ENCODE results near the gene ACTRT3.

ACTRT3 gene

GRCh38 chr3:169771497-169772304 is 2.3 kb upstream of the ACTRT3 start:
- H3K4me3 ChIP-seq (ENCODE audit: low read depth, low read length), result peak overlapping the region; percentile 95
- H3K4me1 ChIP-seq (ENCODE audit: control insufficient read depth, insufficient read depth, low read length), result peaks cover 9% of the 10 kb centered on the region
- peak overlapping the region; percentile 49 for H3K9ac ChIP-seq (ENCODE audit: low read depth, low read length)
- H3K27me3 ChIP-seq (ENCODE audit: control insufficient read depth, insufficient read depth, low read length), result no peaks in the 10 kb centered on the region
- no peaks in the 10 kb centered on the region for H3K36me3 ChIP-seq (ENCODE audit: control insufficient read depth, insufficient read depth, low read length)
- no peaks in the 10 kb centered on the region for H3K9me3 ChIP-seq (ENCODE audit: control insufficient read depth, insufficient read depth, low read length)

DNA sequence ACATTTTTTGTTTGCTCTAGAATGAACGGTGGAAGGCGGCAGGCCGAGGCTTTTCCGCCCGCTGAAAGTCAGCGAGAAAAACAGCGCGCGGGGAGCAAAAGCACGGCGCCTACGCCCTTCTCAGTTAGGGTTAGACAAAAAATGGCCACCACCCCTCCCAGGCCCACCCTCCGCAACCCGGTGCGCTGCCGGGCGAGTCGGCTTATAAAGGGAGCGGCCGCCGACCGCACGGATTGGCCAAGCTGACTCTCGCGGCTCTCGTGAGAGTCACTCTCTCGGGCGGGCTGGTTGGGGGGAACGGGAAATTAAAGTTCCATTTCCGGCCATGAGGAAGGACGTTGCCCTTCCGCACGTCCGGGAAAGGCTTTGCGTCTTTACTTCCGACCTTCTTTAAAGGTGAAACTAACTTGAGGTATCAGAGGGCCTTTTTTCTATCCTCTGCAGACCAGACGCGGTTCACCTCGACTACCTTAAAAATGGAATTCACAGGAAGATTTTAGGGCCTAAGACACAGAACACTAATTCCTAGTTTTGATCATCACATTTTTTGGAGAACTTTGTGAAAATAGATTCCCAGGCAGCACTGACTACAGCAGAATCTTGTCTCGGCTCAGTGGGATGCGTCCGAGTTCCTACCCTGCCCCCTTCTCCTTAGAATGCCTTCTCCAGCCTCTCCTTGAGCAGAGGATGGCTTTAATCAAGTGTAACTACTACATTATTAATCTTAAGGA is 4.3 kb downstream of the ACTRT3 start, which contains the start of gene TERC:
Gene TERC, minus strand, starts transcription at position 179 of the 731 bp plus-strand sequence.
- H3K9ac ChIP-seq (ENCODE audit: low read depth, low read length), result peak within 1 kb of the TSS; percentile 95
- H3K9me3 ChIP-seq (ENCODE audit: control insufficient read depth, insufficient read depth, low read length), result no peaks in the 10 kb centered on the region
- peaks cover 2% of the 10 kb centered on the region for H3K36me3 ChIP-seq (ENCODE audit: control insufficient read depth, insufficient read depth, low read length)

GRCh38 chr3:169764312-169764881 is 5.0 kb downstream of the ACTRT3 start:
- Histone ChIP-seq H3K4me1 (ENCODE audit: control insufficient read depth, insufficient read depth, low read length) (no peaks in the 10 kb centered on the region), H3K9me3 (ENCODE audit: control insufficient read depth, insufficient read depth, low read length) (no peaks in the 10 kb centered on the region), H3K27me3 (ENCODE audit: control insufficient read depth, insufficient read depth, low read length) (no peaks in the 10 kb centered on the region), H3K36me3 (ENCODE audit: control insufficient read depth, insufficient read depth, low read length) (peaks cover 2% of the 10 kb centered on the region), H3K9ac (ENCODE audit: low read depth, low read length) (peak overlapping the region; percentile 95), H3K4me3 (ENCODE audit: low read depth, low read length) (peak overlapping the region; percentile 93)

More for the DNA sequence above, 4.3 kb downstream of the ACTRT3 start, which contains the start of gene TERC:
- no peaks in the 10 kb centered on the region for H3K4me1 ChIP-seq (ENCODE audit: control insufficient read depth, insufficient read depth, low read length)
- peak within 1 kb of the TSS; percentile 93 for H3K4me3 ChIP-seq (ENCODE audit: low read depth, low read length)
- H3K27me3 ChIP-seq (ENCODE audit: control insufficient read depth, insufficient read depth, low read length), result no peaks in the 10 kb centered on the region

DNA sequence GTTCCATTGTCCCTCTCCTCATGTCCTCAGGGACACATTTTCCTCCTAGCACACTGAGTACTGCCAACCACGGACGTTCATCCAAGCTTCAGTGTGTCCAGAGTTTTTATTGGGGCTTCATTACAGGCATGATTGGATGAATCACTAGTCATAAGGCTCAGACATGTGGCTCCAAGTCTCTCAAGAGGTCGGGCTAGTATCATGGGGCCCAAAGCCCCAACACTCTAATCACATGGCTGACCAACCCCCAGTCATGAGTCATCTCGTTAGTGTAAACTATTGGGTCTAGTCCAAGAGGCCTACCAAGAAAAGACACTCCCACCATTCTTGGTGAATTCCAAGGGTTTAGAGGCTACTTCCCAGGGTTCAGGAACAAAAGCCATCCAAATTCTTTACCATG is 8.9 kb downstream of the ACTRT3 start:
- no peaks in the 10 kb centered on the region for H3K4me1 ChIP-seq (ENCODE audit: control insufficient read depth, insufficient read depth, low read length)
- H3K9ac ChIP-seq (ENCODE audit: low read depth, low read length), result no peak overlapping the region
- H3K9me3 ChIP-seq (ENCODE audit: control insufficient read depth, insufficient read depth, low read length), result no peaks in the 10 kb centered on the region
- no peaks in the 10 kb centered on the region for H3K27me3 ChIP-seq (ENCODE audit: control insufficient read depth, insufficient read depth, low read length)
- peaks cover 2% of the 10 kb centered on the region for H3K36me3 ChIP-seq (ENCODE audit: control insufficient read depth, insufficient read depth, low read length)
- no peak overlapping the region for H3K4me3 ChIP-seq (ENCODE audit: low read depth, low read length)

- H3K4me3 ChIP-seq (ENCODE audit: low read depth, low read length), result no peak overlapping the region
- no peaks in the 10 kb centered on the region for H3K4me1 ChIP-seq (ENCODE audit: control insufficient read depth, insufficient read depth, low read length)
- H3K27me3 ChIP-seq (ENCODE audit: control insufficient read depth, insufficient read depth, low read length), result no peaks in the 10 kb centered on the region
- no peaks in the 10 kb centered on the region for H3K9me3 ChIP-seq (ENCODE audit: control insufficient read depth, insufficient read depth, low read length)
- no peak overlapping the region for H3K9ac ChIP-seq (ENCODE audit: low read depth, low read length)
- H3K36me3 ChIP-seq (ENCODE audit: control insufficient read depth, insufficient read depth, low read length), result no peaks in the 10 kb centered on the region
Observed at GRCh38 chr3:169759256-169759655, 10.1 kb downstream of the ACTRT3 start.

DNA sequence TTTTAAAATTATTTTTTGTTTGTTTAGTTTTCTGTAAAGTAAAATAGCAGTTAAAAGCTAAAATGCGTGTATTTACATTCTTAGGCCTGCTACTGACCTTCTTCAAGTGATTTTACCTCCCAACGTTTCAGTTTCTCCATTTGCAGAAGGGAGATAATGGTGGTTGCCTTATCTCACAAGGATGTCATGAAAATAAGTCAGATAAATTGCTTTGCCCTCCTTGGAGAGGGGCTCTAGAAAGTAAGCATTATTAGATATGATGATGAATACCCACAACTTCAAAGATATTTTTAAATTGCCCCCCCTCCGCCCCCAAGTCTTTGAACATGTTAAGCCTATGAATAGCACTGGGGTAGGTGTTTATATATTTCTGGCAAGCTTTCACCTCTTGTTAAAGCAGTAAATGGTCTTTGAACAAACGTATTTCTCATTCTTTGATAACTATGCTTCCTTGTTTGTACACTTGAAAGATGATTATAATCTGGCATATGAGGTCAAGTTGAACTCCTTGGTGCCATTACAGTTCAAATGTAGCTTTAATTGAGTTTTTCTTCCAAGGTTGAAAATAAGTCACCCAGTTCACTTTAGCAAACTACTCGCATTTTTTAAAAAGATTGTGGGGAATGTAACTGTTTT is 10.9 kb downstream of the ACTRT3 start:
- no peaks in the 10 kb centered on the region for H3K27me3 ChIP-seq (ENCODE audit: control insufficient read depth, insufficient read depth, low read length)
- no peaks in the 10 kb centered on the region for H3K4me1 ChIP-seq (ENCODE audit: control insufficient read depth, insufficient read depth, low read length)
- H3K36me3 ChIP-seq (ENCODE audit: control insufficient read depth, insufficient read depth, low read length), result no peaks in the 10 kb centered on the region
- no peak overlapping the region for H3K9ac ChIP-seq (ENCODE audit: low read depth, low read length)
- no peaks in the 10 kb centered on the region for H3K9me3 ChIP-seq (ENCODE audit: control insufficient read depth, insufficient read depth, low read length)
- no peak overlapping the region for H3K4me3 ChIP-seq (ENCODE audit: low read depth, low read length)

- no peaks in the 10 kb centered on the region for H3K4me1 ChIP-seq (ENCODE audit: control insufficient read depth, insufficient read depth, low read length)
- H3K9ac ChIP-seq (ENCODE audit: low read depth, low read length), result no peak overlapping the region
Observed at GRCh38 chr3:169755488-169755887, 13.9 kb downstream of the ACTRT3 start.

DNA sequence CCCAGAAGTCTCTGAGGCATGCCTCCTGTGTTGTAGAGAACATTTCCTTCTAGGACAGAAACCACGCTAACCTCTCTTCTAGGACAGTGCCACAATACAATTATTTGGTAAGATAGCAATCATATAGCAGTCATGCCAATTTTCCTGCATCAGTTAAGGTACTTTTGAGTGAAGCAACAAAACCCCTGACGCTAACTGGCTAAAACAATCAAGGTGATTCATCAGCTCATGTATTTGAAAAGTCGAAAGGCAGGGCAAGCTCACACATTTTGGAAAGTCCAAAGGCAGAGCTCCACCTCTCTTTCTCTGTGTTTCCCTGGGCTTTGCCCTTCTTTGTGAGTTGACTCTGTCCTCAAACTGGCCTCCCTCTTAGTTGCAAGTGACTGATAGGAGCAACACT is 14.7 kb downstream of the ACTRT3 start:
- Histone ChIP-seq H3K4me3 (ENCODE audit: low read depth, low read length) (no peak overlapping the region), H3K36me3 (ENCODE audit: control insufficient read depth, insufficient read depth, low read length) (no peaks in the 10 kb centered on the region), H3K4me1 (ENCODE audit: control insufficient read depth, insufficient read depth, low read length) (no peaks in the 10 kb centered on the region), H3K9me3 (ENCODE audit: control insufficient read depth, insufficient read depth, low read length) (no peaks in the 10 kb centered on the region), H3K9ac (ENCODE audit: low read depth, low read length) (no peak overlapping the region), H3K27me3 (ENCODE audit: control insufficient read depth, insufficient read depth, low read length) (no peaks in the 10 kb centered on the region)

More at GRCh38 chr3:169755488-169755887, 13.9 kb downstream of the ACTRT3 start:
- Histone ChIP-seq H3K9me3 (ENCODE audit: control insufficient read depth, insufficient read depth, low read length) (no peaks in the 10 kb centered on the region), H3K4me3 (ENCODE audit: low read depth, low read length) (no peak overlapping the region), H3K27me3 (ENCODE audit: control insufficient read depth, insufficient read depth, low read length) (no peaks in the 10 kb centered on the region), H3K36me3 (ENCODE audit: control insufficient read depth, insufficient read depth, low read length) (no peaks in the 10 kb centered on the region)

DNA sequence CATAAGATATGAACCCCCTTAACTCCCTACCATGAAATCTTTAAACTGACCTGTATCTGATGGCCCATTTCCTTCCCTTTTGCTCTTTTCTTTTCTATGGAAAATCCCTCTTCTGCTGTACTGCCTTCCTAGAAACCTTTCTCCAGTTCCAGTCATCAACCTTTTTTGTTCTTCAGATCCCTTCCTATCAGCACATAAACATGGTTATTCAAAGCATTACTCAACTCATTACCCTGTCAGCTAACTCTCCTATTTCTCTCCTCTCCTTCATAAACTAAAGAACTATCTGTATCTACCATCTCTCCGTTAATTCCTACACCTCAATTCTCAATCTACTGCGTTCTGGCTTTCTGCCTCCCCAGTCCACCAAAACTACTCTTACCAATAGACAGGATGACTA is 17.5 kb downstream of the ACTRT3 start:
- H3K27me3 ChIP-seq (ENCODE audit: control insufficient read depth, insufficient read depth, low read length), result no peaks in the 10 kb centered on the region
- H3K36me3 ChIP-seq (ENCODE audit: control insufficient read depth, insufficient read depth, low read length), result no peaks in the 10 kb centered on the region
- H3K9me3 ChIP-seq (ENCODE audit: control insufficient read depth, insufficient read depth, low read length), result no peaks in the 10 kb centered on the region
- no peaks in the 10 kb centered on the region for H3K4me1 ChIP-seq (ENCODE audit: control insufficient read depth, insufficient read depth, low read length)
- H3K4me3 ChIP-seq (ENCODE audit: low read depth, low read length), result no peak overlapping the region
- H3K9ac ChIP-seq (ENCODE audit: low read depth, low read length), result no peak overlapping the region

DNA sequence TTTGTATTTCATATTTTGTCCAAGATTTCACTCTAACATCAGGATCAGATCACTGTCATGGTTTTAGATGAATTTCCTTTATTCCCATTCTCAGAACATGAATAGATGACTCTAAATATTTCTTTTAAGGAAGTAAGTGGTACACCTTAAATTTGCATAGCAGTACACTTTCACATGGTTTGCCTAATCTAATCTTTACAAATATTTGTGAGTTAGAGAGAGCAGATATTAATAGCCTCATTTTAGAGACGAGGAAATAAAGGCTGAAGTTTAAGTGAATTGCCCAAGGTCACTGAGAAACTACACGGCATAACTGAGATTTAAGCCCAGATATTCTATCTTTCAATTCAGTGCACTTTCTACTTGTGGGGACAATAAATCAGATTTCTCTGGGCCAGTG is 18.7 kb downstream of the ACTRT3 start:
- Histone ChIP-seq H3K9ac (ENCODE audit: low read depth, low read length) (no peak overlapping the region), H3K9me3 (ENCODE audit: control insufficient read depth, insufficient read depth, low read length) (no peaks in the 10 kb centered on the region), H3K4me3 (ENCODE audit: low read depth, low read length) (no peak overlapping the region), H3K36me3 (ENCODE audit: control insufficient read depth, insufficient read depth, low read length) (no peaks in the 10 kb centered on the region), H3K4me1 (ENCODE audit: control insufficient read depth, insufficient read depth, low read length) (no peaks in the 10 kb centered on the region), H3K27me3 (ENCODE audit: control insufficient read depth, insufficient read depth, low read length) (no peaks in the 10 kb centered on the region)

DNA sequence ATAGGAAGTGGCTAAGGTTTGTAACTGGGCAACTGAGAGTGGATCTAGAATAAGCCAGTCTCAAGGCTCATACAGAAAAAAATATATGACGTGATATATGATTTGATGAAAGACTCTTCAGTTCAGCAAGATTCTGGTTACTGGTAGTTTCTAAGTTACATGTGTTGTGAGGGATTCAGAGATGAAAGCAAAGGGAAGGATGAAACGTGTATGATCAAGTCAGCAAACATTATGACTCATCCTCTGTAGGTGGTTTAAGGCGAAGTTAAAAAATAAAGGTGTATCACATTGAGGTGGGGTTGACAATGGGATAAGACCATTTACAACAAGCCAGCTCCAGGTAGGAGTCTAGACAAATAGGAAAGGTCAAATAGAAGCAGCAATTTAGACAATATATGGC is 20.7 kb downstream of the ACTRT3 start:
- H3K27me3 ChIP-seq (ENCODE audit: control insufficient read depth, insufficient read depth, low read length), result no peaks in the 10 kb centered on the region
- H3K4me3 ChIP-seq (ENCODE audit: low read depth, low read length), result no peak overlapping the region
- H3K9ac ChIP-seq (ENCODE audit: low read depth, low read length), result no peak overlapping the region

More for the DNA sequence above, 20.7 kb downstream of the ACTRT3 start:
- Histone ChIP-seq H3K4me1 (ENCODE audit: control insufficient read depth, insufficient read depth, low read length) (peaks cover 9% of the 10 kb centered on the region), H3K36me3 (ENCODE audit: control insufficient read depth, insufficient read depth, low read length) (no peaks in the 10 kb centered on the region), H3K9me3 (ENCODE audit: control insufficient read depth, insufficient read depth, low read length) (no peaks in the 10 kb centered on the region)
